Prostate gland (tissue), 2 donors: ENCODE results near the gene SPATC1L.
"Not testable (repeated sequence)": the region's sequence is repeated elsewhere in the genome, so short reads cannot be mapped to it uniquely, and the experiment has no call there.

Experiments used
- POLR2AphosphoS5 ChIP-seq: sonication (generic); formaldehyde crosslinking; IDR thresholded peaks from one replicate; pipeline ENCODE4 v1.6.1; 2017; ENCODE audit warnings: antibody characterized with exemption
- TF ChIP-seq, protein P1 (sequence below), 4 experiments: fragments of 200-600 bp in 2 of 4; fragments of 450-650 bp in 2 of 4; sonication (generic) in 2 of 4; IDR thresholded peaks; 1 replicate in 3 of 4; 2 replicates in 1 of 4; pipeline ENCODE4 v1.5.1; 2016 to 2019; ENCODE audit warnings: antibody characterized with exemption in 4 of 4, mild to moderate bottlenecking in 2 of 4, moderate library complexity in 2 of 4

DNA sequence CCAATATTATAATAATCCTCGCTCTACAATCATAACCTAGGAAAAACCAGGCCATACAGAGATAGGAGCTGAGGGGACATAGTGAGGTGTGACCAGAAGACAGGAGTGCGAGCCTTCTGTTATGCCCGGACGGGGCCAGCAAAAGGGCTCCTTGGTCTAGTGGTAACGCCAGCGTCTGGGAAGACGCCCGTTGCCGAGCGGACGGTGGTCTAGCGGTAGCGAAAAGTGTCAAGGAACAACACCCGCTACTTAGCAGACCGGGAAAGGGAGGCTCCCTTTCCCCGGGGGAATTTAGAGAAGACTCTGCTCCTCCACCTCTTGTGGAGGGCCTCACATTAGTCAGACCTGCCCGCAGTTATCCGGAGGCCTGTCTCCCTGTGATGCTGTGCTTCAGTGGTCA, 39.4 kb upstream of the SPATC1L start:
- TF ChIP-seq, protein P1, sequence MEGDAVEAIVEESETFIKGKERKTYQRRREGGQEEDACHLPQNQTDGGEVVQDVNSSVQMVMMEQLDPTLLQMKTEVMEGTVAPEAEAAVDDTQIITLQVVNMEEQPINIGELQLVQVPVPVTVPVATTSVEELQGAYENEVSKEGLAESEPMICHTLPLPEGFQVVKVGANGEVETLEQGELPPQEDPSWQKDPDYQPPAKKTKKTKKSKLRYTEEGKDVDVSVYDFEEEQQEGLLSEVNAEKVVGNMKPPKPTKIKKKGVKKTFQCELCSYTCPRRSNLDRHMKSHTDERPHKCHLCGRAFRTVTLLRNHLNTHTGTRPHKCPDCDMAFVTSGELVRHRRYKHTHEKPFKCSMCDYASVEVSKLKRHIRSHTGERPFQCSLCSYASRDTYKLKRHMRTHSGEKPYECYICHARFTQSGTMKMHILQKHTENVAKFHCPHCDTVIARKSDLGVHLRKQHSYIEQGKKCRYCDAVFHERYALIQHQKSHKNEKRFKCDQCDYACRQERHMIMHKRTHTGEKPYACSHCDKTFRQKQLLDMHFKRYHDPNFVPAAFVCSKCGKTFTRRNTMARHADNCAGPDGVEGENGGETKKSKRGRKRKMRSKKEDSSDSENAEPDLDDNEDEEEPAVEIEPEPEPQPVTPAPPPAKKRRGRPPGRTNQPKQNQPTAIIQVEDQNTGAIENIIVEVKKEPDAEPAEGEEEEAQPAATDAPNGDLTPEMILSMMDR (IDR thresholded peaks at IDR 0.05) = not testable (repeated sequence)
- not testable (repeated sequence) for TF ChIP-seq POLR2AphosphoS5
